Gastrocnemius medialis (tissue), 4 donors: Measurements from ENCODE around the gene LCN2. TPM values are rescaled to one million over a fixed set of nuclear protein-coding genes. Genes with fewer than 3 reads are reported as not detected.
A peak's percentile ranks its signal among the peaks of the same experiment; 100 is the strongest.

Experiments used
- ATAC-seq, 2 donors: fragments of 150-250 bp; one replicate each; pipeline ENCODE4 v1.9.1; 2016
- DNase-seq, 2 donors: peaks; one replicate each; pipeline ENCODE4 v3.0.0-alpha.2; 2019
- H3K27ac ChIP-seq, 4 donors: fragments of 200-600 bp; sonication (generic); 1 replicate in 1 of 4; 2 replicates in 3 of 4; pipeline ENCODE4 v1.5.1; 2016 to 2018; ENCODE audit warnings: mild to moderate bottlenecking in 2 of 4, moderate library complexity in 1 of 4
- H3K27me3 ChIP-seq, 3 donors: fragments of 200-600 bp; sonication (generic) in 2 of 3; 1 replicate in 1 of 3; 2 replicates in 2 of 3; pipeline versions ENCODE4 v1.5.1 to v1.6.0; 2016 to 2019; ENCODE audit warnings: mild to moderate bottlenecking in 1 of 3, moderate library complexity in 1 of 3
- H3K36me3 ChIP-seq, 2 donors: fragments of 200-600 bp; sonication (generic) in 1 of 2; one replicate each; pipeline ENCODE4 v1.5.1; 2017 to 2018
- H3K4me1 ChIP-seq, 2 donors: fragments of 200-600 bp; sonication (generic) in 1 of 2; one replicate each; pipeline ENCODE4 v1.5.1; 2016 to 2017; ENCODE audit warnings: mild to moderate bottlenecking in 2 of 2
- H3K4me3 ChIP-seq, 4 donors: fragments of 200-600 bp; sonication (generic) in 3 of 4; 1 replicate in 1 of 4; 2 replicates in 3 of 4; pipeline ENCODE4 v1.5.1; 2016 to 2019; ENCODE audit warnings: mild to moderate bottlenecking in 2 of 4
- H3K9me3 ChIP-seq, 3 donors: fragments of 200-600 bp; sonication (generic) in 2 of 3; 1 replicate in 1 of 3; 2 replicates in 2 of 3; pipeline ENCODE4 v1.5.1; 2016 to 2019
- POLR2A ChIP-seq, 2 donors: fragments of 450-650 bp; IDR thresholded peaks; one replicate each; pipeline ENCODE4 v1.6.1; 2017; ENCODE audit warnings: antibody characterized with exemption in 2 of 2, mild to moderate bottlenecking in 2 of 2, moderate library complexity in 2 of 2
- in situ Hi-C, 4 donors: fragments of 200-750 bp; cut with MboI; loops; one replicate each; pipeline versions ENCODE4 v1.15.0 to v1.8.0; 2017; ENCODE audit warnings: low sequenced_read_pairs in 4 of 4
- intact Hi-C: fragments of 100-400 bp; cut with DNase I; formaldehyde crosslinking; loops from one replicate; pipeline ENCODE4 v1.15.1; 2023; ENCODE audit warnings: low total_unique reads
- total RNA-seq, 4 donors: library from RNA; depleted of rRNA; stranded (reverse); fragments of >200 nt; gene quantifications; one replicate each; pipeline versions ENCODE4 v1.1.0 to v1.2.3, GENCODE V29; 2016
- TF ChIP-seq, protein P1 (sequence below), 5 experiments: fragments of 450-650 bp in 3 of 5; fragments of 200-600 bp in 2 of 5; sonication (generic) in 2 of 5; IDR thresholded peaks in 4 of 5; conservative IDR thresholded peaks in 1 of 5; 1 replicate in 4 of 5; 2 replicates in 1 of 5; pipeline ENCODE4 v1.5.1; 2016 to 2019; ENCODE audit warnings: antibody characterized with exemption in 5 of 5, mild to moderate bottlenecking in 3 of 5, moderate library complexity in 3 of 5

LCN2 gene
- total RNA-seq, 4 donors from 2014 or later: 1.00 TPM; not detected in 3

DNA sequence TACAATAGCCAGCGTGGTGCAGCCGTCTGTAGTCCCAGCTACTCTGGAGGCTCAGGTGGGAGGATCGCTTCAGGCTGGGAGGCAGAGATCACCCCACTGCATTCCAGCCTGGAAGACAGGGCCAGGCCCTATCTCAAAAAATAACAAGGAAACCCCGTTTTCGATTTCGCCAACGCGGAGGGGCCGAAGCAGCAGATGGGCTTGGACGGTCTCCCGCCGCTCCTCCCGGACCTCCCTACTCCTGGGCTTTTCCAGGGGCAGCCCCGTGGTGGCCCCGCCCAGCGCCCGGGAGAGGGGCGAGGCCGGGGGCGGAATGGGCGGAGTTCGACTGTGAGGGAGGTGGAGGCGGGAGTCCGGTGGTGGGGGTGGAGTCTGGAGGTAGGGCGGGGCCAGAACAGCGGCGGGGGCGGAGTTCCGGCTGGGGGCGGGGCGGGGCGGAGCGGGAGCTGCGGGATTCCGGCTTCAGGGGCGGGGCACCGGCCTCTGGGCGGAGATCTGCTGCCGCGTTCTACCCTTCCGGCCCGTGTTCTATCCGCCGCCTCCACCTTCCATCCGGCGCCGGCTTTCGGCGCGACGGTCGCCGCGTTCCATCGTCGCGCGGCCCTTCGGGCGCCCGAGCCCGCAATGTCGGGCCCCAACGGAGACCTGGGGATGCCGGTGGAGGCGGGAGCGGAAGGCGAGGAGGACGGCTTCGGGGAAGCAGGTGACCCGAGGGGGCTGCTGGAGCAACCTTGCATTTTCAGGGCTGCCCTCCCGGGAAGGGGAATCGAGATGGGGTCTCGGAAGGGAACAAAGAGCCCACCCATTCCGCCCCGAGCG, 10.7 kb downstream of the LCN2 start, which contains the start of gene BBLN:
Gene BBLN (plus strand): TSS at position 482 of the 819 bp plus-strand sequence. CDS start 143 bp downstream, at position 625.
- H3K9me3 ChIP-seq: no peaks in the 10 kb centered on the region
- H3K27ac ChIP-seq: peak within 1 kb of the TSS; percentile 70 to 82 (median 78)
- DNase-seq (peak; percentile 91 to 92), ATAC-seq (peak; percentile 87 to 88)
- TF ChIP-seq POLR2A (IDR thresholded peaks at IDR 0.05): peak; percentile 32 to 46
- TF ChIP-seq, protein P1, sequence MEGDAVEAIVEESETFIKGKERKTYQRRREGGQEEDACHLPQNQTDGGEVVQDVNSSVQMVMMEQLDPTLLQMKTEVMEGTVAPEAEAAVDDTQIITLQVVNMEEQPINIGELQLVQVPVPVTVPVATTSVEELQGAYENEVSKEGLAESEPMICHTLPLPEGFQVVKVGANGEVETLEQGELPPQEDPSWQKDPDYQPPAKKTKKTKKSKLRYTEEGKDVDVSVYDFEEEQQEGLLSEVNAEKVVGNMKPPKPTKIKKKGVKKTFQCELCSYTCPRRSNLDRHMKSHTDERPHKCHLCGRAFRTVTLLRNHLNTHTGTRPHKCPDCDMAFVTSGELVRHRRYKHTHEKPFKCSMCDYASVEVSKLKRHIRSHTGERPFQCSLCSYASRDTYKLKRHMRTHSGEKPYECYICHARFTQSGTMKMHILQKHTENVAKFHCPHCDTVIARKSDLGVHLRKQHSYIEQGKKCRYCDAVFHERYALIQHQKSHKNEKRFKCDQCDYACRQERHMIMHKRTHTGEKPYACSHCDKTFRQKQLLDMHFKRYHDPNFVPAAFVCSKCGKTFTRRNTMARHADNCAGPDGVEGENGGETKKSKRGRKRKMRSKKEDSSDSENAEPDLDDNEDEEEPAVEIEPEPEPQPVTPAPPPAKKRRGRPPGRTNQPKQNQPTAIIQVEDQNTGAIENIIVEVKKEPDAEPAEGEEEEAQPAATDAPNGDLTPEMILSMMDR (IDR thresholded peaks at IDR 0.05 in 4 of 5, conservative IDR thresholded peaks at IDR 0.05 in 1 of 5): peak in 1 of 5 experiments; percentile 10
- intact Hi-C loops (no loop called here), in situ Hi-C loops (no loop called here)
- no peaks in the 10 kb centered on the region for H3K27me3 ChIP-seq
- peak within 1 kb of the TSS; percentile 76 to 99 (median 81) for H3K4me3 ChIP-seq
- H3K4me1 ChIP-seq: peaks cover 8 to 9% of the 10 kb centered on the region in 2 donors
- peaks cover 0 to 23% of the 10 kb centered on the region in 2 donors for H3K36me3 ChIP-seq

- TF ChIP-seq, protein P1 (IDR thresholded peaks at IDR 0.05 in 4 of 5, conservative IDR thresholded peaks at IDR 0.05 in 1 of 5): no peak
- no peak for TF ChIP-seq POLR2A (IDR thresholded peaks at IDR 0.05)
Measured at GRCh38 chr9:128160603-128160987, 11.3 kb downstream of the LCN2 start.

DNA sequence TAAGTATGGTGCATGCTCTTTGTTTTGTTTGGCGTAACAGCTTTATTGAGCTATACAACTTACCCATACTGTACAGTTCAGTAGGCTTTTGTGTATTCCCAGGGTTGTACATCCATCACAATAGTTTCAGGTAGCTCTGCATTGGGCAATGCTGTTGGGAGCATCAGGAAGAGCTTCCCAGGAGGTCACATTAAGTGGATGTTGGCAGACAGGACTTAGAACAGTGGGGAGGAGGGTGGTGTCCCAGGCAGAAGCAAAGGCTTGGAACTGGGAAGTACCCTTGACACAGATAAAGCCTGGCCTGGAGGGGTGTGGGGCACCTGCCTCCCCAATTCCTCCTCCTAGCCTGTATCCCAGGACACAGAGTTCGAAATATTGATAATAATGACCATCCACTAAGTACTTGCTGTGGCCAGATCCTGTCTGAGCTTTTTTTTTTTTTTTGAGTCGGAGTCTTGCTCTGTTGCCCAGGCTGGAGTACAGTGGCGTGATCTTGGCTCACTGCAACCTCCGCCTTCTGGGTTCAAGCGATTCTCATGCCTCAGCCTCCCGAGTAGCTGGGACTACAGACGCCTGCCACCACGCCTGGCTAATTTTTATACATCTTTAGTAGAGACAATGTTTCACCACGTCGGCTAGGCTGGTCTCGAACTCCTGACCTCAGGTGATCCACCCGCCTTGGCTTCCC, 12.1 kb downstream of the LCN2 start:
- H3K4me1 ChIP-seq: peaks cover 8 to 9% of the 10 kb centered on the region in 2 donors
- H3K4me3 ChIP-seq: no peak overlapping the region
- TF ChIP-seq POLR2A (IDR thresholded peaks at IDR 0.05): no peak
- TF ChIP-seq, protein P1 (IDR thresholded peaks at IDR 0.05 in 4 of 5, conservative IDR thresholded peaks at IDR 0.05 in 1 of 5): no peak
- in situ Hi-C loops: no loop called here
- no peak for ATAC-seq
- intact Hi-C loops: no loop called here
- H3K27ac ChIP-seq: no peak overlapping the region
- H3K9me3 ChIP-seq: no peaks in the 10 kb centered on the region
- no peak for DNase-seq
- H3K36me3 ChIP-seq: peaks cover 0 to 37% of the 10 kb centered on the region in 2 donors
- no peaks in the 10 kb centered on the region for H3K27me3 ChIP-seq

More at GRCh38 chr9:128160603-128160987, 11.3 kb downstream of the LCN2 start:
- intact Hi-C loops (no loop called here), in situ Hi-C loops (no loop called here)
- Histone ChIP-seq H3K27me3 (no peaks in the 10 kb centered on the region), H3K4me1 (peaks cover 8 to 9% of the 10 kb centered on the region in 2 donors), H3K36me3 (peaks cover 0 to 29% of the 10 kb centered on the region in 2 donors), H3K9me3 (no peaks in the 10 kb centered on the region), H3K4me3 (peak overlapping the region; percentile 76 to 99 (median 81)), H3K27ac (peak overlapping the region; percentile 70 to 82 (median 77))
- DNase-seq (no peak), ATAC-seq (no peak)

- Histone ChIP-seq H3K27ac (no peak overlapping the region), H3K27me3 (no peaks in the 10 kb centered on the region), H3K36me3 (peaks cover 0 to 47% of the 10 kb centered on the region in 2 donors), H3K9me3 (no peaks in the 10 kb centered on the region), H3K4me1 (peaks cover 8 to 9% of the 10 kb centered on the region in 2 donors), H3K4me3 (no peak overlapping the region)
- TF ChIP-seq, protein P1 (IDR thresholded peaks at IDR 0.05 in 4 of 5, conservative IDR thresholded peaks at IDR 0.05 in 1 of 5): no peak
- TF ChIP-seq POLR2A (IDR thresholded peaks at IDR 0.05): no peak
- DNase-seq (peak; percentile 51 to 78), ATAC-seq (peak; percentile 55 to 59)
- intact Hi-C loops: no loop called here
- in situ Hi-C loops: no loop called here
Measured at GRCh38 chr9:128162215-128163026, 13.2 kb downstream of the LCN2 start.
